Heart left ventricle (tissue), 13 donors: Measurements from ENCODE around the gene FRMPD4.

ENCODE experiments used
- POLR2A ChIP-seq, 2 donors: fragments of 450-650 bp; IDR thresholded peaks; one replicate each; pipeline ENCODE4 v1.6.1; 2017; ENCODE audit warnings: antibody characterized with exemption in 2 of 2, mild to moderate bottlenecking in 2 of 2, moderate library complexity in 2 of 2
- TF ChIP-seq, protein P1 (sequence below), 12 donors: fragments of 200-600 bp; sonication (generic) in 4 of 12; IDR thresholded peaks; one replicate each; pipeline versions ENCODE4 v1.5.0 to v1.8.0; 2018 to 2022; ENCODE audit warnings: antibody characterized with exemption in 12 of 12, mild to moderate bottlenecking in 5 of 12
- donor health status: ischemic (EF 13 %, LVEDD 7.1; RV severe dilation, severe dysfunction).
- donor health status: DM: no; HTN: yes; CAD: no.
- donor health status: DM: no; HTN: no; CAD: no.
- donor health status: ischemic (EF 25% LVEDD 6.9; RV normal size, moderate dysfunction).
- donor health status: ischemic (EF 25% LVEDD 5.7; RV mildly dilated, moderate dysfunction).
- donor health status: ischemic (EF 35%, LVEDD 5.7; RV mildly dilated, moderate dysfunction).
- donor health status: nonischemic (EF 11% LVEDD 7.7; RV severe dilation, severe dysfunction).
- donor health status: DM: yes; HTN: yes; CAD: no.
- donor health status: PGD.
- donor health status: ischemic (EF 29% LVEDD 5.4; RV normal size, mild dysfunction).
- donor health status: nonischemic (EF 23%, LVEDD 6.1; RV moderate dilation, normal function).

GRCh38 chrX:12360383-12360782, 222.1 kb downstream of the FRMPD4 start:
- no peak for TF ChIP-seq POLR2A (IDR thresholded peaks at IDR 0.05)
- TF ChIP-seq, protein P1, sequence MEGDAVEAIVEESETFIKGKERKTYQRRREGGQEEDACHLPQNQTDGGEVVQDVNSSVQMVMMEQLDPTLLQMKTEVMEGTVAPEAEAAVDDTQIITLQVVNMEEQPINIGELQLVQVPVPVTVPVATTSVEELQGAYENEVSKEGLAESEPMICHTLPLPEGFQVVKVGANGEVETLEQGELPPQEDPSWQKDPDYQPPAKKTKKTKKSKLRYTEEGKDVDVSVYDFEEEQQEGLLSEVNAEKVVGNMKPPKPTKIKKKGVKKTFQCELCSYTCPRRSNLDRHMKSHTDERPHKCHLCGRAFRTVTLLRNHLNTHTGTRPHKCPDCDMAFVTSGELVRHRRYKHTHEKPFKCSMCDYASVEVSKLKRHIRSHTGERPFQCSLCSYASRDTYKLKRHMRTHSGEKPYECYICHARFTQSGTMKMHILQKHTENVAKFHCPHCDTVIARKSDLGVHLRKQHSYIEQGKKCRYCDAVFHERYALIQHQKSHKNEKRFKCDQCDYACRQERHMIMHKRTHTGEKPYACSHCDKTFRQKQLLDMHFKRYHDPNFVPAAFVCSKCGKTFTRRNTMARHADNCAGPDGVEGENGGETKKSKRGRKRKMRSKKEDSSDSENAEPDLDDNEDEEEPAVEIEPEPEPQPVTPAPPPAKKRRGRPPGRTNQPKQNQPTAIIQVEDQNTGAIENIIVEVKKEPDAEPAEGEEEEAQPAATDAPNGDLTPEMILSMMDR (IDR thresholded peaks at IDR 0.05), result no peak
